Esophagus squamous epithelium (tissue), 5 donors: ENCODE results near the gene SLC7A6OS. TPM values are rescaled to one million over a fixed set of nuclear protein-coding genes. Genes with fewer than 3 reads are reported as not detected.

Source experiments
- DNase-seq: peaks from one replicate; lab custom pipeline; 2025; lab: John Stamatoyannopoulos, UW
- H3K27ac ChIP-seq, 4 donors: fragments of 200-600 bp; sonication (generic); one replicate each; pipeline ENCODE4 v1.5.1; 2016 to 2019; ENCODE audit warnings: mild to moderate bottlenecking in 1 of 4
- H3K27me3 ChIP-seq, 4 donors: fragments of 200-600 bp; sonication (generic); 1 replicate in 3 of 4; 2 replicates in 1 of 4; pipeline versions ENCODE4 v1.5.1 to v1.6.0; 2017 to 2021; ENCODE audit warnings: antibody characterized with exemption in 1 of 4
- H3K36me3 ChIP-seq, 3 donors: fragments of 200-600 bp; sonication (generic); one replicate each; pipeline ENCODE4 v1.5.1; 2016 to 2019
- H3K4me1 ChIP-seq, 3 donors: fragments of 200-600 bp; sonication (generic); one replicate each; pipeline ENCODE4 v1.5.1; 2017 to 2019
- H3K4me3 ChIP-seq, 4 donors: fragments of 200-600 bp; sonication (generic); 1 replicate in 3 of 4; 2 replicates in 1 of 4; pipeline ENCODE4 v1.5.1; 2016 to 2019; ENCODE audit warnings: mild to moderate bottlenecking in 2 of 4, moderate library complexity in 1 of 4
- H3K9me3 ChIP-seq, 3 donors: fragments of 200-600 bp; sonication (generic); one replicate each; pipeline ENCODE4 v1.5.1; 2016 to 2019
- CTCF ChIP-seq, 6 experiments: fragments of 450-650 bp in 4 of 6; fragments of 200-600 bp in 2 of 6; sonication (generic) in 2 of 6; IDR thresholded peaks; one replicate each; pipeline ENCODE4 v1.5.1; 2016 to 2019; ENCODE audit warnings: antibody characterized with exemption in 6 of 6, mild to moderate bottlenecking in 4 of 6, moderate library complexity in 4 of 6
- POLR2A ChIP-seq, 4 donors: fragments of 450-650 bp; IDR thresholded peaks; one replicate each; pipeline ENCODE4 v1.6.1; 2017; ENCODE audit warnings: antibody characterized with exemption in 4 of 4, mild to moderate bottlenecking in 4 of 4, moderate library complexity in 3 of 4
- WGBS, 2 donors: methylation state at CpG; one replicate each; pipeline ENCODE4 v1.1.5; 2018; 5-methylcytosine and 5-hydroxymethylcytosine counted together
- intact Hi-C: fragments of 100-400 bp; cut with DNase I; formaldehyde crosslinking; loops from one replicate; pipeline ENCODE4 v1.15.0; 2022
- total RNA-seq, 4 donors: library from RNA; depleted of rRNA; stranded (reverse); fragments of >200 nt; gene quantifications; one replicate each; pipeline ENCODE4 v1.1.0, GENCODE V29; 2016
- donor health status: DM: yes; HTN: yes; CAD: no.

The SLC7A6OS gene
- total RNA-seq, 4 donors from 2014 or later, result 4.5 to 16.2 (median 6.7) TPM

- TF ChIP-seq CTCF (IDR thresholded peaks at IDR 0.05) (no peak), POLR2A (IDR thresholded peaks at IDR 0.05) (peak in 3 of 4 donors; percentile 34 to 53 (median 40))
- no peak for DNase-seq
- intact Hi-C loops, result no loop called here
- Histone ChIP-seq H3K36me3 (peaks cover 0 to 6% (median 2%) of the 10 kb centered on the region in 3 donors), H3K4me1 (peaks cover 15 to 55% (median 15%) of the 10 kb centered on the region in 3 donors), H3K4me3 (peak overlapping the region; percentile 71 to 95 (median 81)), H3K9me3 (no peaks in the 10 kb centered on the region), H3K27me3 (no peaks in the 10 kb centered on the region), H3K27ac (peak overlapping the region; percentile 92 to 99 (median 94))
- WGBS, 2 donors, result 3 to 4% methylated on average over 22 of the region's 23 CpGs
Observed at GRCh38 chr16:68265078-68265920, 45.4 kb downstream of the SLC7A6OS start.

- WGBS, 2 donors, result 0 to 3% methylated on average over 17 to 37 of the region's 123 CpGs
- TF ChIP-seq POLR2A (IDR thresholded peaks at IDR 0.05) (peak in 2 of 4 donors; percentile 65 to 71), CTCF (IDR thresholded peaks at IDR 0.05) (peak; percentile 41 to 68 (median 64))
- no peaks in the 10 kb centered on the region for H3K9me3 ChIP-seq
- H3K4me1 ChIP-seq, result peaks cover 15 to 54% (median 15%) of the 10 kb centered on the region in 3 donors
- H3K27ac ChIP-seq, result peak within 1 kb of the TSS; percentile 92 to 99 (median 94)
- no peaks in the 10 kb centered on the region for H3K27me3 ChIP-seq
- H3K4me3 ChIP-seq, result peak within 1 kb of the TSS; percentile 71 to 95 (median 81)
- intact Hi-C loops, result no loop called here
- no peak for DNase-seq
- peaks cover 5 to 15% (median 6%) of the 10 kb centered on the region in 3 donors for H3K36me3 ChIP-seq
Observed at GRCh38 chr16:68264128-68265077, 46.3 kb downstream of the SLC7A6OS start, which contains the start of gene SLC7A6. Gene SLC7A6 (plus strand): TSS chr16:68264526. CDS start chr16:68274727, 10,201 bp downstream.

GRCh38 chr16:68263559-68264127 is 47.1 kb downstream of the SLC7A6OS start:
- WGBS, 2 donors, result 43 to 66% methylated on average over 7 to 9 of the region's 11 CpGs
- peak overlapping the region; percentile 71 to 95 (median 81) for H3K4me3 ChIP-seq
- no peaks in the 10 kb centered on the region for H3K27me3 ChIP-seq
- H3K36me3 ChIP-seq, result peaks cover 5 to 22% (median 6%) of the 10 kb centered on the region in 3 donors
- intact Hi-C loops, result no loop called here
- no peak for TF ChIP-seq CTCF (IDR thresholded peaks at IDR 0.05)
- no peak for TF ChIP-seq POLR2A (IDR thresholded peaks at IDR 0.05)
- peak overlapping the region; percentile 92 to 99 (median 94) for H3K27ac ChIP-seq
- DNase-seq, result no peak
- no peaks in the 10 kb centered on the region for H3K9me3 ChIP-seq
- H3K4me1 ChIP-seq, result peaks cover 15 to 50% (median 15%) of the 10 kb centered on the region in 3 donors

GRCh38 chr16:68259007-68259825 is 51.5 kb downstream of the SLC7A6OS start:
- TF ChIP-seq POLR2A (IDR thresholded peaks at IDR 0.05) (no peak), CTCF (IDR thresholded peaks at IDR 0.05) (no peak)
- 81 to 94% methylated on average over 3 to 9 of the region's 27 CpGs for WGBS, 2 donors
- H3K4me3 ChIP-seq, result no peak overlapping the region
- no peak overlapping the region for H3K27ac ChIP-seq
- H3K27me3 ChIP-seq, result no peaks in the 10 kb centered on the region
- DNase-seq, result no peak
- peaks cover 6 to 66% (median 12%) of the 10 kb centered on the region in 3 donors for H3K36me3 ChIP-seq
- H3K9me3 ChIP-seq, result no peaks in the 10 kb centered on the region
- H3K4me1 ChIP-seq, result peaks cover 3 to 32% (median 13%) of the 10 kb centered on the region in 3 donors
- intact Hi-C loops, result loop anchor here (10.0 kb wide), 1 partner anchor 56 kb away; the partner anchor contains the start of genes PRMT7 and SLC7A6OS
